Right lobe of liver (tissue), 4 donors: ENCODE measurements around the gene ADAMTS7.

Experiments used
- CTCF ChIP-seq, 4 donors: fragments of 200-600 bp in 3 of 4; fragments of 450-650 bp in 1 of 4; IDR thresholded peaks; one replicate each; pipeline versions ENCODE4 v1.5.1 to v1.8.0; 2016 to 2022; ENCODE audit warnings: antibody characterized with exemption in 4 of 4, mild to moderate bottlenecking in 2 of 4
- POLR2A ChIP-seq: fragments of 450-650 bp; IDR thresholded peaks from one replicate; pipeline ENCODE4 v1.6.1; 2017; ENCODE audit warnings: antibody characterized with exemption, mild to moderate bottlenecking
- donor health status: DM: no; HTN: no; CAD: no.
- donor health status: DM: no; HTN: no; CAD: no.
- donor health status: DM: no; HTN: yes; CAD: no.

- no peak for TF ChIP-seq POLR2A
- TF ChIP-seq CTCF (IDR thresholded peaks at IDR 0.05), result no peak
These were observed 26.3 kb upstream of the ADAMTS7 start for GRCh38 chr15:78837543-78837942.
